Subcutaneous abdominal adipose tissue (tissue), 5 donors: ENCODE data around the gene RELN.

Experiments
- H3K27ac ChIP-seq: one replicate; pipeline ENCODE4 v1.7.0; 2013; ENCODE audit warnings: low read depth, mild to moderate bottlenecking, inconsistent platforms, low read length, moderate library complexity
- H3K27me3 ChIP-seq, 5 donors: one replicate each; pipeline ENCODE4 v1.7.0; 2013; ENCODE audit warnings: low read length in 5 of 5, inconsistent platforms in 1 of 5; ENCODE audit not compliant: control insufficient read depth in 5 of 5, insufficient read depth in 4 of 5
- H3K36me3 ChIP-seq, 5 donors: one replicate each; pipeline ENCODE4 v1.7.0; 2013; ENCODE audit warnings: low read length in 5 of 5; ENCODE audit not compliant: control insufficient read depth in 5 of 5, insufficient read depth in 5 of 5
- H3K4me1 ChIP-seq, 5 donors: one replicate each; pipeline ENCODE4 v1.7.0; 2013; ENCODE audit warnings: low read length in 5 of 5, mild to moderate bottlenecking in 3 of 5, moderate library complexity in 1 of 5; ENCODE audit not compliant: control insufficient read depth in 5 of 5, insufficient read depth in 5 of 5
- H3K4me3 ChIP-seq, 5 donors: one replicate each; pipeline ENCODE4 v1.7.0; 2013; ENCODE audit warnings: low read length in 5 of 5, low read depth in 1 of 5
- H3K9ac ChIP-seq, 5 donors: one replicate each; pipeline ENCODE4 v1.7.0; 2013; ENCODE audit warnings: low read length in 5 of 5, mild to moderate bottlenecking in 4 of 5, moderate library complexity in 3 of 5
- H3K9me3 ChIP-seq, 5 donors: one replicate each; pipeline ENCODE4 v1.7.0; 2013; ENCODE audit warnings: low read length in 5 of 5; ENCODE audit not compliant: control insufficient read depth in 5 of 5
- donor health status: healthy.
- donor health status: healthy.
- donor health status: healthy.
- donor health status: healthy.
- donor health status: healthy.

RELN gene

GRCh38 chr7:103622274-103622673 is 367.2 kb downstream of the RELN start:
- H3K27ac ChIP-seq: no peak overlapping the region
- no peaks in the 10 kb centered on the region for H3K4me1 ChIP-seq
- H3K9me3 ChIP-seq: no peaks in the 10 kb centered on the region
- H3K9ac ChIP-seq: no peak overlapping the region
- no peak overlapping the region for H3K4me3 ChIP-seq
- H3K27me3 ChIP-seq: no peaks in the 10 kb centered on the region
- H3K36me3 ChIP-seq: no peaks in the 10 kb centered on the region

- Histone ChIP-seq H3K9me3 (no peaks in the 10 kb centered on the region), H3K9ac (no peak overlapping the region)
Observed at GRCh38 chr7:103613655-103614642, 375.5 kb downstream of the RELN start.

GRCh38 chr7:103609778-103610177 is 379.7 kb downstream of the RELN start:
- no peak overlapping the region for H3K27ac ChIP-seq
- no peaks in the 10 kb centered on the region for H3K9me3 ChIP-seq
- H3K9ac ChIP-seq: no peak overlapping the region
- no peaks in the 10 kb centered on the region for H3K27me3 ChIP-seq
- no peaks in the 10 kb centered on the region for H3K36me3 ChIP-seq
- no peaks in the 10 kb centered on the region for H3K4me1 ChIP-seq
- H3K4me3 ChIP-seq: no peak overlapping the region

More at GRCh38 chr7:103613655-103614642, 375.5 kb downstream of the RELN start:
- Histone ChIP-seq H3K27ac (no peak overlapping the region), H3K4me3 (no peak overlapping the region), H3K4me1 (no peaks in the 10 kb centered on the region), H3K36me3 (no peaks in the 10 kb centered on the region), H3K27me3 (no peaks in the 10 kb centered on the region)

- no peak overlapping the region for H3K9ac ChIP-seq
- H3K4me1 ChIP-seq: no peaks in the 10 kb centered on the region
- no peaks in the 10 kb centered on the region for H3K27me3 ChIP-seq
- H3K4me3 ChIP-seq: no peak overlapping the region
- no peaks in the 10 kb centered on the region for H3K36me3 ChIP-seq
- H3K27ac ChIP-seq: no peak overlapping the region
- no peaks in the 10 kb centered on the region for H3K9me3 ChIP-seq
Observed at GRCh38 chr7:103605640-103606039, 383.8 kb downstream of the RELN start.

GRCh38 chr7:103598326-103598905 is 391.0 kb downstream of the RELN start:
- Histone ChIP-seq H3K36me3 (no peaks in the 10 kb centered on the region), H3K9me3 (no peaks in the 10 kb centered on the region), H3K27me3 (peaks cover 0 to 3% (median 0%) of the 10 kb centered on the region in 5 donors), H3K9ac (no peak overlapping the region), H3K4me1 (peaks cover 0 to 2% (median 0%) of the 10 kb centered on the region in 5 donors), H3K27ac (no peak overlapping the region), H3K4me3 (no peak overlapping the region)

GRCh38 chr7:103597606-103598005 is 391.9 kb downstream of the RELN start:
- H3K4me1 ChIP-seq: peaks cover 0 to 2% (median 0%) of the 10 kb centered on the region in 5 donors
- no peak overlapping the region for H3K27ac ChIP-seq
- no peak overlapping the region for H3K9ac ChIP-seq
- H3K9me3 ChIP-seq: no peaks in the 10 kb centered on the region
- H3K27me3 ChIP-seq: peaks cover 0 to 3% (median 0%) of the 10 kb centered on the region in 5 donors
- no peak overlapping the region for H3K4me3 ChIP-seq
- H3K36me3 ChIP-seq: no peaks in the 10 kb centered on the region

GRCh38 chr7:103594186-103594585 is 395.3 kb downstream of the RELN start:
- H3K4me1 ChIP-seq: peaks cover 0 to 2% (median 0%) of the 10 kb centered on the region in 5 donors

GRCh38 chr7:103593691-103594090 is 395.8 kb downstream of the RELN start:
- H3K36me3 ChIP-seq: no peaks in the 10 kb centered on the region
- no peak overlapping the region for H3K4me3 ChIP-seq
- peaks cover 0 to 2% (median 0%) of the 10 kb centered on the region in 5 donors for H3K4me1 ChIP-seq
- peaks cover 0 to 3% (median 0%) of the 10 kb centered on the region in 5 donors for H3K27me3 ChIP-seq
- no peak overlapping the region for H3K9ac ChIP-seq
- H3K9me3 ChIP-seq: no peaks in the 10 kb centered on the region
- no peak overlapping the region for H3K27ac ChIP-seq

More at GRCh38 chr7:103594186-103594585, 395.3 kb downstream of the RELN start:
- Histone ChIP-seq H3K4me3 (no peak overlapping the region), H3K27ac (no peak overlapping the region), H3K9me3 (no peaks in the 10 kb centered on the region), H3K27me3 (peaks cover 0 to 3% (median 0%) of the 10 kb centered on the region in 5 donors), H3K9ac (no peak overlapping the region), H3K36me3 (no peaks in the 10 kb centered on the region)

- no peak overlapping the region for H3K4me3 ChIP-seq
- H3K27ac ChIP-seq: no peak overlapping the region
- peaks cover 0 to 3% (median 0%) of the 10 kb centered on the region in 5 donors for H3K27me3 ChIP-seq
- H3K9me3 ChIP-seq: no peaks in the 10 kb centered on the region
- no peak overlapping the region for H3K9ac ChIP-seq
- peaks cover 0 to 2% (median 0%) of the 10 kb centered on the region in 5 donors for H3K4me1 ChIP-seq
- no peaks in the 10 kb centered on the region for H3K36me3 ChIP-seq
Observed at GRCh38 chr7:103592844-103593243, 396.6 kb downstream of the RELN start.

GRCh38 chr7:103592187-103592586 is 397.3 kb downstream of the RELN start:
- H3K9me3 ChIP-seq: no peaks in the 10 kb centered on the region
- H3K27ac ChIP-seq: no peak overlapping the region
- no peaks in the 10 kb centered on the region for H3K36me3 ChIP-seq
- H3K9ac ChIP-seq: no peak overlapping the region
- H3K4me3 ChIP-seq: no peak overlapping the region
- peaks cover 0 to 2% (median 0%) of the 10 kb centered on the region in 5 donors for H3K4me1 ChIP-seq
- peaks cover 0 to 3% (median 0%) of the 10 kb centered on the region in 5 donors for H3K27me3 ChIP-seq
